Measurements from ENCODE around the gene BTN3A1.
"Not testable (repeated sequence)": the region's sequence is repeated elsewhere in the genome, so short reads cannot be mapped to it uniquely, and the experiment has no call there.

BTN3A1 gene

GRCh38 chr6:26414281-26414680 lies 12.2 kb downstream of the BTN3A1 start:
- no peak for DNase-seq (ENCODE audit: low read depth, low spot score)

GRCh38 chr6:26415036-26415614 lies 13.1 kb downstream of the BTN3A1 start:
- no peak for DNase-seq (ENCODE audit: low read depth, low spot score)

- DNase-seq (ENCODE audit: low read depth, low spot score) = no peak
Measured at GRCh38 chr6:26415791-26416190, 13.7 kb downstream of the BTN3A1 start.

GRCh38 chr6:26416288-26416687 lies 14.2 kb downstream of the BTN3A1 start:
- no peak for DNase-seq (ENCODE audit: low read depth, low spot score)

DNA sequence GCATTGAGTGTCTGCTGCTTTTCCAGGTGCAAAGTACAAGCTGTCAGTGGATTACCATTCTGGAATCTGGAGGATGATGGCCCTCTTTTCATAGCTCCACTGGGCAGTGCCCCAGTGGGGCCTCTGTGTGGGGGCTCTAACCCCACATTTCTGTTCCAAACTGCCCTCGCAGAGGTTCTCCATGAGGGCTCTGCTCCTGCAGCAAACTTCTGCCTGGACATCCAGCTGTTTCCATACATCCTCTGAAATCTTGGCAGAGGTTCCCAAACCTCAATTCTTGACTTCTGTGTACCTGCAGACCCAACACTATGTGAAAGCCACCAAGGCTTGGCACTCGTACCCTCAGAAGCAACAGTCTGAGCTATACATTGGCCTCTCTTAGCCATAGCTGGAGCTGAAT lies 16.0 kb downstream of the BTN3A1 start:
- DNase-seq (ENCODE audit: low read depth, low spot score) = not testable (repeated sequence)

GRCh38 chr6:26418795-26419194 lies 16.7 kb downstream of the BTN3A1 start:
- DNase-seq (ENCODE audit: low read depth, low spot score) = not testable (repeated sequence)

- DNase-seq (ENCODE audit: low read depth, low spot score) = no peak
Measured at GRCh38 chr6:26420688-26421171, 18.7 kb downstream of the BTN3A1 start.

GRCh38 chr6:26421259-26422144 lies 19.4 kb downstream of the BTN3A1 start:
- DNase-seq (ENCODE audit: low read depth, low spot score) = peak; percentile 72

DNA sequence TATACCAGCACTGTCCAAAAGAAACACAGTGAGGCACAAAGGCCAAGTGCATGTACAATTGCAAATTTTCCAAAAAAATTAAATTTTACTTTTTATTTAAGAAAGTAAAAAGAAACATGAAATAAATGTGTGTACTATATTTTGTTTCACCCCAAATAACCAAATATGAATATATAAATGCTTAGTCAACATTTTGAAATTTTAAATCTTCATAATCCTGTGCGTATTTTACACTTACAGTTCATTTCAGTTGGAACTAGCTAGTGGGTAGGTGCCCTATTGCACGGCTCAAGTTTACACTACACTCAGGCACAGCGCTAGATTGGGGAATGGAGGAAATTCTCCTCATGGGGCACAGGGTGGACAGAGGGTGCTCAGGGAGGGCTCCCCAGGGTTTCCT lies 20.3 kb downstream of the BTN3A1 start:
- no peak for DNase-seq (ENCODE audit: low read depth, low spot score)

GRCh38 chr6:26426691-26427450 lies 24.8 kb downstream of the BTN3A1 start:
- no peak for DNase-seq (ENCODE audit: low read depth, low spot score)

DNA sequence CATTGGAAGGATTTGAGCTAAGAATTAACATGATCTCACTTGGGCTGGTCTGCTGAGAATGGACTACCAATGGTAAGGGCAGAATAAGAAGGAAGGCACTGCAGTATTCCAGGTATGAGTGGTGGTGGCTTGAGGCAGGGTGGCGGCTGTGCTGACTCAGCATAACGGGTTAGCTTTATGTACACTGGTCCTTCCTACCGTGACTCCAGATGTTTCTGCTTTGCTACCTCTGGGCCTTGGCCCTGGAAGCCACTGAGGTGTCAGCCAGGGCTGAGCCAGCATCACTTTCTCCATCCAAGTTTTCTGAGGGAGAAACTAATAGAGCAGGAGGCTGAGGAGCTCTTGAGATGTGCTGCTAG lies 25.4 kb downstream of the BTN3A1 start:
- DNase-seq (ENCODE audit: low read depth, low spot score) = no peak

GRCh38 chr6:26428206-26428605 lies 26.1 kb downstream of the BTN3A1 start:
- DNase-seq (ENCODE audit: low read depth, low spot score) = no peak

DNA sequence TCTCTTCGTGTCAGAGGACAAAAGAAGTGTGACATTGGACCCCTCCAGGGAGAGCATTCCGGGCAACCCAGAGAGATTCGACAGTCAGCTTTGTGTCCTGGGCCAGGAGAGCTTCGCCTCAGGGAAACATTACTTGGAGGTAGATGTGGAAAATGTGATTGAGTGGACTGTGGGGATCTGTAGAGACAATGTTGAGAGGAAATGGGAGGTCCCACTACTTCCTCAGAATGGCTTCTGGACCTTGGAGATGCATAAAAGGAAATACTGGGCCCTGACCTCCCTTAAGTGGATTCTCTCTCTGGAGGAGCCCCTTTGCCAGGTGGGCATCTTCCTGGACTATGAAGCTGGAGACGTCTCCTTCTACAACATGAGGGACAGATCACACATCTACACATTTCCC lies 28.7 kb downstream of the BTN3A1 start:
- DNase-seq (ENCODE audit: low read depth, low spot score) = no peak

GRCh38 chr6:26431258-26432172 lies 29.4 kb downstream of the BTN3A1 start:
- DNase-seq (ENCODE audit: low read depth, low spot score) = no peak

- peak; percentile 68 for DNase-seq (ENCODE audit: low read depth, low spot score)
Measured at GRCh38 chr6:26432627-26433201, 30.6 kb downstream of the BTN3A1 start.

DNA sequence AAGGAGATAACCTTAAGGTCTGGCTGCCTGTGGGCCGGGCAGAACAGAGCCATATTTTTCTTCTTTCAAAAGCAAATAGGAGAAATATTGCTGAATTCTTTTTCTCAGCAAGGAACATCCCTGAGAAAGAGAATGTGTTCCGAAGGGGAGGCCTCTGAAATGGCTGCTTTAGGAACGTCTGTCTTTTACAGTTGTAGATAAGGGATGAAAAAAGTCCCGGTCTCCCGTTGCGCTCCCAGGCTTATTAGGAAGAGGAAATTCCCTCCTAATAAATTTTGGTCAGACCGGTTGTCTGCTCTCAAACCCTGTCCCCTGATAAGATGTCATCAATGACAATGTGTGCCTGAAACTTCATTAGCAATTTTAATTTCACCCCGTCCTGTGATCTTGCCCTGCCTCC lies 31.6 kb downstream of the BTN3A1 start:
- not testable (repeated sequence) for DNase-seq (ENCODE audit: low read depth, low spot score)

DNA sequence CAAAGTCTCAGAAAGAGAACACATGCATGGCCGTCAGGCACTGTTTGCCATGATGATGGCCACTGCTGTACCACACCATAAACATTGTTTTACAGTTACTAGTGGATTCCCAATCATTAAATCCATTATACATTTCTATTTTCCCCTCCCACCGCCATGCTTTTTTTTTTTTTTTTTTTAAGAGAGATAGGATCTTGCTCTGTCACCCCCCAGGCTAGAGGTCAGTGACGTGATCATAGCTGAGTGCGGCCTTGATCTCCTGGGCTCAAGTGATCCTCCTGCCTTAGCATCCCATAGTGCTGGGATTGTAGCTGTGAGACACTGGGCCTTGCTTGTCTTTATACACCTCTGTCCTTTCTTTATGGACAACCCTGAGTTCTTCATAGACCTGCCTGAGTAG lies 33.9 kb downstream of the BTN3A1 start:
- DNase-seq (ENCODE audit: low read depth, low spot score) = no peak

DNA sequence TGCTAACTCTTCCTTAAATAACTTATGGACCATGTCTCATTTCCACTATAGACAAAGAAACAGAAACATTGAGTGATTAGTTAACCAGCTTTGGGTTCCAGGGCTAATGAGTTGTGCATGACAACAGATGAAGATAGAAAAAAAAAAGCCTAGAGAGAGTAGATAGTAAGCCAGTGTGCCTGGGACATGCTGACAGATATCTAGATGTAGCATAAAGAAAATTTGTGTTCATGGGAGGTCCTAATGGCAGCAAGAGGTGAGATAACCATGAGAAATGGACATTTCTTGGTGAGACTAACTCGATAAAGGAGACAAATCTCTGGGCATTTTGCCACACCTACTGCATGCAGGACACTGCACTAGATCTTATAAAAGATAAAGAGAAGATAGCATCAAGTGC lies 35.5 kb downstream of the BTN3A1 start:
- DNase-seq (ENCODE audit: low read depth, low spot score) = no peak

DNA sequence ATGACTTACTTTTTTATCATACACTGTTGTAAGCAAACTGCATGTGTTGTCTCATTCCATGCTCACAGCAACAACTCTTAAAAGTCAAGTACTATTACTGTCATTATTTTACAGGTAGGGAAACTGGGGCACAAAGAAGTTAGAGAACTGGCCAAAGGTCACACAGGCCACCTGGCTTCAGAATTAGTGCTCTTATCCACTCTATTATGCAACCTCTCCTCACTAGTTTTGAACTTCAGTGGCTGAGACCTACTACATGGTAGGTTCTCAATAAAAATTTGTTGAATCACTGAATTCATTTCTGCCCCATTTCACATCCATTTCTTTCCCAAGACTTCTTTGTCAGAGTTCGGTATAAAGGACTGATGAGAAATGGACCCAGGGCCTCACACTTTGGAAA lies 35.9 kb downstream of the BTN3A1 start:
- no peak for DNase-seq (ENCODE audit: low read depth, low spot score)

DNA sequence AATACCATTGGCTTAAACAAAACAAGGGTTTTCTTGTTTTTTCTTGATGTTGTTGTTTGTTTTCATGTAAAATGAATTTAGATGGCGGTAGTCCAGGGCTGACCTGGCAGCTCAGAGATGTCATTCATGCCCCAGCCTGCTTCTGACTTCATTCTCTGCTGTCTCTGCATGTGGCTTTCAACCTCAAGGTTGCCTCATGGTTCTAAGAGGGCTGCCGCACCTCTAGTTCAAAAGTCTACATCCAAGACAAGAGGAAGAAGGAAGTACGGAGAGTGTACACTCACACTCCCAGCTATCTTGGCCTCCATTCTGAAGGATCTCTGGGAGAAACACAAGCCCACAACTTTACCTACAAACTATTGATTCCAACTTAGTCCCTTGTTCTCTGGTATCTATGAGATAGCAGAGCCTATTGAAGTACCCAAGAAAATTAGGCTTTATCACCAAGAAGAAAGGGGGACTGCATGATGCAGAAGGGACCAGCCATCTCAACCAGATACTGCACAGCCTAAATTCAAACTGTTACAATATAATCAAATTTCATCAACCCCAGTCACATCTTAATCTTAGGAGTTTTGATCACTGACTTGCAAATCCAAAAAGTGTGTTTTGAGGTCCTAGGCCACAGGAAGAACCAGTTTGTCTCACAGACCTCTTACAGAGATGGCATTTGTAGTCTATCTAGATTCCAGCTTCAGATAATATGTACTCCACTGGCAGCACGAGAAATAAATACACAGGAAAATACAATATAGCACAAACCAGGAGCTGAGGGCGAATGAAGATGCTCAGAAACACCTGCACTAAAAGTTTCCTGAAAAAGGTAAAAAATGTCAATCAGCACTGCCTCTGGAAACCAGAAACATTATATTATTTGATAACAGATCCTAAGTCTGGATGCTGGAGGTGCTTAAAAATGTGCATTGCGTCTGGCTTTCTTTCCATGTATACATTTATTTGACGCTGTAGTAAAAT lies 37.4 kb downstream of the BTN3A1 start:
- DNase-seq (ENCODE audit: low read depth, low spot score) = no peak
